ENCODE measurements around the gene SYNPO2.

The SYNPO2 gene

DNA sequence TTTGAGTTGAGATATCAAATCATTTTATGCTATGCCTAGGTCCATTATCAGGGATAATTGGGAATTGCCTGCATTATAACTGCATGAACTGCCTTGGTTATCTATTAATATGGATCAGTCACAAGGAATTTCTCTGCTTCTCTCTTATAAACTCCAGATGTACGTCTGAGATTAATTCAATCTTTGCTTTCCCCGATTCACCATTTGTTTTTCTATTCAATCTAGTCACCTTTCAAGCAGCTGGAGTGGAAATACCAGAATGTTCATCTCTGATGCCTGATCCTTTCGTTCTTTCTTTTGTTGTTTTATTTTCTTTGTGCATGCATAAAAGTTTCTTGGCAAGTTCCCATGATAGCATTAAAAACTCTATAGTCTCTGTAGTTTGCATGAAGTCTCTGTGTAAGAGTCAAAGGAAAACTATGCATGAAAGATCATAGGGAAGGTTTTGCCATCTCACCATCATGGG is 22.6 kb downstream of the SYNPO2 start:
- no peaks in the 10 kb centered on the region for H3K27me3 ChIP-seq (ENCODE audit: insufficient read depth, low read length)
- H3K4me1 ChIP-seq (ENCODE audit: insufficient read depth, low read length), result no peaks in the 10 kb centered on the region
- no peak overlapping the region for H3K4me3 ChIP-seq (ENCODE audit: low read length)
- no peak overlapping the region for H3K9ac ChIP-seq (ENCODE audit: low read depth, low read length)
- no peak overlapping the region for H3K27ac ChIP-seq (ENCODE audit: low read length)
- H3K9me3 ChIP-seq (ENCODE audit: insufficient read depth, low read depth, low read length), result no peaks in the 10 kb centered on the region
- no peaks in the 10 kb centered on the region for H3K36me3 ChIP-seq (ENCODE audit: insufficient read depth, low read depth, low read length)

DNA sequence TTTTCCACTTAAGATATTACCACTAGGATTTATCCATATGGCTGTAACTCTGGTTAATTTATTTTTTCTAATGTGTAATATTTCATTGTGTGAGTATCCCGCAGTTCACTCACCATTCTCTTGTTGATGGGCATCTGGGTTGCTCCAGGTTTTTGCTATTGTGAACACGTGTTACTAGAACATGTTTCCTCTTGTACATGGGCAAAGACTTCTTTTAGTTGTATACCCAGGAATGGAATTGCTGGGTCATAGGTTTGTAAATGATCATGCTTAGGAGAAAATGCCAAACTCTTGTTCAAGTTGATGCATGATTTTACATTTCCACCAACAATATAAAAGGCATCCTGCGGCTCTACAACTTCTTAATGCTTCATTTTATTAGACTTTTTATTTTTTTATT is 26.8 kb downstream of the SYNPO2 start:
- H3K9ac ChIP-seq (ENCODE audit: low read depth, low read length), result no peak overlapping the region
- no peak overlapping the region for H3K27ac ChIP-seq (ENCODE audit: low read length)
- H3K4me1 ChIP-seq (ENCODE audit: insufficient read depth, low read length), result peaks cover 6% of the 10 kb centered on the region; the same call in 1 of the 2 replicates
- H3K9me3 ChIP-seq (ENCODE audit: insufficient read depth, low read depth, low read length), result no peaks in the 10 kb centered on the region
- H3K36me3 ChIP-seq (ENCODE audit: insufficient read depth, low read depth, low read length), result no peaks in the 10 kb centered on the region
- H3K4me3 ChIP-seq (ENCODE audit: low read length), result no peak overlapping the region
- H3K27me3 ChIP-seq (ENCODE audit: insufficient read depth, low read length), result no peaks in the 10 kb centered on the region

DNA sequence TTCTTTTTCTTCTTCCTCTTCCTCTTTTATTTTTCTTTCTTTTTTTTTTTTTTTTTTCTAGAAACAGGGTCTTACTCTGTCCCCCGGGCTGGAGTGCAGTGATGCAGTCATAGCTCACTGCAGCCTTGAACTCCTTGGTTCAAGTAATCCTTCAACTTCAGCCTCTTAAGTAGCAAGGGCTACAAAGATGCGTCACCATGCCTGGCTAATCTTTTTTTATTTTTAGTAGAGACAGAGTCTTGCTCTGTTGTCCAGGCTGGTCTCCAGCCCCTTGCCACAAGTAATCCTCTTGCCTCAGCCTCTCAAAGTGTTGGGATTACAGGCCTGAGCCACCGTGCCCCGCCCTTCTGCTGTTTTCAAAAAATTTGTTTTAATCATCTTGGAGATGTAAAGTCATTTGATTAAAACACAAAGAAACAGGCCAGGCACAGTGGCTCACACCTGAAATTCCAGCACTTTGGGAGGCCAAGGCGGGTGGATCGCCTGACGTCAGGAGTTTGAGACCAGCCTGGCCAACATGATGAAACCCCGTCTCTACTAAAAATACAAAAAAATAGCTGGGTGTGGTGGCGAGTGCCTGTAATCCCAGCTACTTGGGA is 28.1 kb downstream of the SYNPO2 start:
- H3K27me3 ChIP-seq (ENCODE audit: insufficient read depth, low read length), result no peaks in the 10 kb centered on the region
- H3K9ac ChIP-seq (ENCODE audit: low read depth, low read length), result no peak overlapping the region
- H3K36me3 ChIP-seq (ENCODE audit: insufficient read depth, low read depth, low read length), result no peaks in the 10 kb centered on the region
- H3K4me1 ChIP-seq (ENCODE audit: insufficient read depth, low read length), result peaks cover 6% of the 10 kb centered on the region; the same call in 1 of the 2 replicates
- H3K9me3 ChIP-seq (ENCODE audit: insufficient read depth, low read depth, low read length), result no peaks in the 10 kb centered on the region
- H3K4me3 ChIP-seq (ENCODE audit: low read length), result no peak overlapping the region
- H3K27ac ChIP-seq (ENCODE audit: low read length), result no peak overlapping the region

DNA sequence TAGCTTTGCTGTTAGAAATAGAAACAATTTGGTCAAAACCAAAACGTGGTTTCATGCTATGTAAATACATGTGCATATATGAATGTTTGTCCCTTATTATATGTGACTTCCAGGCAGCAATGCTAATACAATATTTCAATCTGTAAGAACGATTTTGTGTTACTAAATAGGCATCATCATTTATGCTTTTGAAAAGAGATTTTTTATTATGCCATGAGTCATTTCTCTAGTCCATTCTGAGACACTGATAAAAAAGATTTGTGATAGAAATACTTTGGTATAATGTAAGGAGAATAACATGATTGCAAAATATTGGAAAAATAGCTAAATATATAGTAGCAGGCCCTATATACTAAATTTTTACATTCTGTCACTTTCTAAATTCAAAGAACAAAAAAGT is 28.9 kb downstream of the SYNPO2 start:
- no peaks in the 10 kb centered on the region for H3K36me3 ChIP-seq (ENCODE audit: insufficient read depth, low read depth, low read length)
- no peaks in the 10 kb centered on the region for H3K27me3 ChIP-seq (ENCODE audit: insufficient read depth, low read length)
- H3K4me1 ChIP-seq (ENCODE audit: insufficient read depth, low read length), result peaks cover 6% of the 10 kb centered on the region; the same call in 1 of the 2 replicates
- no peak overlapping the region for H3K4me3 ChIP-seq (ENCODE audit: low read length)
- no peak overlapping the region for H3K27ac ChIP-seq (ENCODE audit: low read length)
- H3K9me3 ChIP-seq (ENCODE audit: insufficient read depth, low read depth, low read length), result no peaks in the 10 kb centered on the region
- H3K9ac ChIP-seq (ENCODE audit: low read depth, low read length), result no peak overlapping the region

DNA sequence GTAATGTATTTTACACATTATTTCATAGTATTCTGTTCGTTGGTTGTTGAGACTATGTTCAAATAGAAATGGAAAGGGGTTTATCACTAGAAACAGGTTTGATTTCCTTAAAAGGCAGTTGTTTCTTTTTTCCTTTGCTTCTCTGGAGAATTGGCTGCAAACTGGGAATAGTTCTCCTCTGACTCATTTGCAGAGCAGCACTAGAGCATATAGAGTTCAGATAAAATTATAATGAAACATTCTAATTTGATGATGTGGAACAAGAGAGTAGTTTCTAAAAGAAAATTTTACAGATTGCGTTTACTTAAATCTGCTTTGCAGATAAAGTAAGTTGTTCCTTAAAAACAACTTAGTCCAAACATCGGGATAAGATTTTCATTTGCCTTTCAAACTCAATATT is 29.7 kb downstream of the SYNPO2 start:
- Histone ChIP-seq H3K36me3 (ENCODE audit: insufficient read depth, low read depth, low read length) (no peaks in the 10 kb centered on the region), H3K9ac (ENCODE audit: low read depth, low read length) (peak overlapping the region; percentile 22; the same call in 1 of the 2 replicates), H3K4me3 (ENCODE audit: low read length) (no peak overlapping the region), H3K27me3 (ENCODE audit: insufficient read depth, low read length) (no peaks in the 10 kb centered on the region), H3K27ac (ENCODE audit: low read length) (no peak overlapping the region), H3K4me1 (ENCODE audit: insufficient read depth, low read length) (peaks cover 6% of the 10 kb centered on the region; the same call in 1 of the 2 replicates), H3K9me3 (ENCODE audit: insufficient read depth, low read depth, low read length) (no peaks in the 10 kb centered on the region)

DNA sequence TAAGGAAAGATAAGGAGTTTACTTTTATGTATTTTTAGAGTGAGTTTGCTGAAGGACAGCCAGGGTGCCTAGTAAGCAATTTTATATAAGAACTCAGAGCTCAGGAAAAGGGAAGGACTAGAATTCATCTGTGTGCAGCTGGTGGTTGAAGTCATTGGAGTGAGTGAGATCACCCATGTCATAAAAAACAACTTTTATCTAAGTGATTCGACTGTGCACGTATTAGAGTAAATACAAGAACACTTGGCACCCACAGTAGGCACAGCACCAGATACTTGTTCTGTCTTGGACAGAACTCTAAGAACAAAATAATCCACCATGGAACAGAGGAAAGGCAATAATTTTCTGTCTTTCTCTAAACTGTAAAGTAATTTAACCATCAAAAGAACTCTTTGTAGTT is 31.6 kb downstream of the SYNPO2 start:
- Histone ChIP-seq H3K9ac (ENCODE audit: low read depth, low read length) (no peak overlapping the region), H3K36me3 (ENCODE audit: insufficient read depth, low read depth, low read length) (no peaks in the 10 kb centered on the region), H3K4me1 (ENCODE audit: insufficient read depth, low read length) (peaks cover 9% of the 10 kb centered on the region), H3K9me3 (ENCODE audit: insufficient read depth, low read depth, low read length) (no peaks in the 10 kb centered on the region), H3K4me3 (ENCODE audit: low read length) (no peak overlapping the region), H3K27ac (ENCODE audit: low read length) (no peak overlapping the region), H3K27me3 (ENCODE audit: insufficient read depth, low read length) (no peaks in the 10 kb centered on the region)

DNA sequence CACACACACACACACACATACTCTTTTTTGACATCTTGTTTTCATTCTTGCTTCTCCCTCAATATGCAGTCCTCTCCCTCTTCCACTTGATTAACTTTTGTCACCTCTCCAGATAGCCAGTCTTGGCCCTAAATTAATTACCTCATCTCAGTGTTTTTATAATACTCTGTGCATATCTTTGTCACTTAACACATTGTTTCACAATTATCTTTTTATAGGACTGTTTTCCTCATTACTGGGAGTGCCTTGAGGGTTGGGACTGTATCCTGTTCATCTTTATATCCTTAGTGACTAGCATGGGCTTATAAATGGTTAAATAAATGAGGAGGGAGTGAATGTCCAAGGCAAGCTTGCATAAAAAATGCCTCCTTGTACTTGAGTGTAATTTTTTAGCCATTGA is 33.1 kb downstream of the SYNPO2 start:
- Histone ChIP-seq H3K4me1 (ENCODE audit: insufficient read depth, low read length) (peaks cover 9% of the 10 kb centered on the region), H3K9ac (ENCODE audit: low read depth, low read length) (no peak overlapping the region), H3K9me3 (ENCODE audit: insufficient read depth, low read depth, low read length) (no peaks in the 10 kb centered on the region), H3K4me3 (ENCODE audit: low read length) (no peak overlapping the region), H3K27me3 (ENCODE audit: insufficient read depth, low read length) (no peaks in the 10 kb centered on the region), H3K36me3 (ENCODE audit: insufficient read depth, low read depth, low read length) (no peaks in the 10 kb centered on the region), H3K27ac (ENCODE audit: low read length) (no peak overlapping the region)

DNA sequence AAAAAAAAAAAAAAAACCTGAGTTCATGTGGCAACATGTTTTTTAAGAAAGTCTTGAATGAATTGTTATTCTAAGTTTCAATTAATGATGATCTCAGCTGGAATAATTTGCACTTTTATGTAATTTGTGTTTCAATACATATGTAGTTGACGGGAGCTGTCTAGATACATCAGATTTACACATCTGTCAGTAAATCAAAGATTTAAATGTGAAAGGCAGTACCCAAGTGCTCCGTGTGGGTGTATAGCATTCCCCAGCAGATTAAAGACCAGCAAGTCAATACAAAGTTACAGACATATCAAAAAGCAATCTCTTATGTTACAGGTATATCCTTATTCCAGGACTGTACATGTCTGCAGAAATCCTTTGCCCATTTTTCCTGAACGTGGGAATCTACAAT is 35.2 kb downstream of the SYNPO2 start:
- no peaks in the 10 kb centered on the region for H3K27me3 ChIP-seq (ENCODE audit: insufficient read depth, low read length)
- H3K27ac ChIP-seq (ENCODE audit: low read length), result no peak overlapping the region
- H3K36me3 ChIP-seq (ENCODE audit: insufficient read depth, low read depth, low read length), result no peaks in the 10 kb centered on the region
- no peaks in the 10 kb centered on the region for H3K9me3 ChIP-seq (ENCODE audit: insufficient read depth, low read depth, low read length)
- H3K4me3 ChIP-seq (ENCODE audit: low read length), result no peak overlapping the region
- no peak overlapping the region for H3K9ac ChIP-seq (ENCODE audit: low read depth, low read length)
- H3K4me1 ChIP-seq (ENCODE audit: insufficient read depth, low read length), result peaks cover 3% of the 10 kb centered on the region; the same call in 1 of the 2 replicates

DNA sequence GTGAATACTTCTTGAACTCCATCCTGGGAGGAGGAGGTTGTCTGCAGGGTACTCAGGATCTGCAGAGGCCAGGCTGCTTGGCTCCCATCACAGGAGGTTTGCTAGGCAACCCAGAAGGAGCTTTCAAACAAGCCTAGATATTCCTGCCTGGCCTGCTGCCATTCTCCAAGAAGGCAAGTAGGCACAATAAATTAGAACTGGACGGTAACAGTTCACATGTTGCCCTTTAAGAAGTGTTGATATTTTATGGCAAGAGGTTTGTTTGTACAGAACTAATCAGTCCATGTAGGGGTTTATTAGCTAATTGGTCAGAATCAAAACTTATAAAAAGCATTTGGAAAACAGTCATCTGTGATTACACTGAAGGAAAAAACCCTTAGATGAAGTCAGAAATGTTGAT is 39.3 kb downstream of the SYNPO2 start:
- Histone ChIP-seq H3K9ac (ENCODE audit: low read depth, low read length) (no peak overlapping the region), H3K9me3 (ENCODE audit: insufficient read depth, low read depth, low read length) (no peaks in the 10 kb centered on the region), H3K27ac (ENCODE audit: low read length) (no peak overlapping the region), H3K27me3 (ENCODE audit: insufficient read depth, low read length) (no peaks in the 10 kb centered on the region), H3K4me1 (ENCODE audit: insufficient read depth, low read length) (peaks cover 3% of the 10 kb centered on the region; the same call in 1 of the 2 replicates), H3K4me3 (ENCODE audit: low read length) (no peak overlapping the region), H3K36me3 (ENCODE audit: insufficient read depth, low read depth, low read length) (no peaks in the 10 kb centered on the region)

DNA sequence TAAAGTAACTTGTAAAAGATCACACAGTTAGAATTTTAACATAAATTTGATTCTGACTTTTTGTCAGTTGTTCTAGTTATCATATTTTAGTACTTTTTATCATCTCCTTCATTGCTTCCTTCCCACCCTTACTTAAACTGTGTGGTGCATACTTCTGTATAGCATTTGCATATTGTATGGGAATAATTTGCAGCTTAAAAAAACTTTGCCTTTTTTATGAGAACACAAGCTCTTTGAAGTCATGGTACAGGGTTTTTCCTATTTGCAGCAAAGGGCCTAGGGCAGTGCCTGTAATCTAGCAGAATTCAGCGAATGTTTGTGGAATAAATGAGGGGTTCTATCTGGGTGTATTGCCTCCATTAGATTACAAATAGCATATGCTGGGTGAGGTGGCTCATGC is 41.6 kb downstream of the SYNPO2 start:
- no peaks in the 10 kb centered on the region for H3K36me3 ChIP-seq (ENCODE audit: insufficient read depth, low read depth, low read length)
- no peaks in the 10 kb centered on the region for H3K27me3 ChIP-seq (ENCODE audit: insufficient read depth, low read length)
- H3K4me3 ChIP-seq (ENCODE audit: low read length), result no peak overlapping the region
- no peak overlapping the region for H3K9ac ChIP-seq (ENCODE audit: low read depth, low read length)
- no peaks in the 10 kb centered on the region for H3K4me1 ChIP-seq (ENCODE audit: insufficient read depth, low read length)
- H3K27ac ChIP-seq (ENCODE audit: low read length), result no peak overlapping the region
- no peaks in the 10 kb centered on the region for H3K9me3 ChIP-seq (ENCODE audit: insufficient read depth, low read depth, low read length)

DNA sequence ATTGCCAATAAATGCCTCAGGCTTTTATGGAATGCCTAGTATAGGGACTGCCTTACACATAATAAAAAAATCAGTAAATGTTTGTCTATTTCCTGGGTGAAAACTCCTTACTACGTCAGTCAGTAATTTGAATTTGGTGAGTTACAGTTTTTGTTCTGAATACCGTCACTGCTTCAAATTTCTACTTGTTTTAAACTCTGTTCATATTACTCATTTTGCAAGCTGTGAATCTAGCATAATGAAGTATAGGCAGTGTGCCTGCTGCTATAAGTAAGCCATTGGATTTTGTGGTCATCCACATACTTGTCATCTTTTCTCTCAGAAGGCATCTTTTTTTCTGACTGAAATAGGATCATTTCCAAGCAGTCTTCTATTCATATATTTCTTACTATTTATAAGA is 43.1 kb downstream of the SYNPO2 start:
- no peak overlapping the region for H3K4me3 ChIP-seq (ENCODE audit: low read length)
- H3K4me1 ChIP-seq (ENCODE audit: insufficient read depth, low read length), result no peaks in the 10 kb centered on the region
- no peaks in the 10 kb centered on the region for H3K9me3 ChIP-seq (ENCODE audit: insufficient read depth, low read depth, low read length)
- H3K9ac ChIP-seq (ENCODE audit: low read depth, low read length), result no peak overlapping the region
- no peaks in the 10 kb centered on the region for H3K36me3 ChIP-seq (ENCODE audit: insufficient read depth, low read depth, low read length)
- H3K27me3 ChIP-seq (ENCODE audit: insufficient read depth, low read length), result no peaks in the 10 kb centered on the region
- no peak overlapping the region for H3K27ac ChIP-seq (ENCODE audit: low read length)

DNA sequence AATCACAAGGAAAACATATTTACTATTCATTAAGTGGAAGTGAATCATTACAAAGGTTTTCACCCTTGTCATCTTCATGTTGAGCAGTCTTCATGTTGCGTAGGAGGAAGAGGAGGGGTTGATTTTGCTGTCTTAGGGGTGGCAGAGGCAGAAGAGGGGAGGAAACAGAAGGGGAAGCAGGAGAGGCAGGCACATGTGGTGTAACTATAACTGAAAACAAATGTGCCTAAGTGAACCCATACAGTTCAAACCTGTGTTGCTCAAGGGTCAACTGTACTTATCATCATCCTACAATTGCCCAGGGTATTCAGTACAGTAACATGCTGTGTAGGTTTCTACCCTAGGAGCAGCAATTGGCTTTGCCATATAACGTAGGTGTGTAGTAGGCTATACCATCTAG is 47.2 kb downstream of the SYNPO2 start:
- H3K27ac ChIP-seq (ENCODE audit: low read length), result no peak overlapping the region
- no peaks in the 10 kb centered on the region for H3K9me3 ChIP-seq (ENCODE audit: insufficient read depth, low read depth, low read length)
- no peak overlapping the region for H3K4me3 ChIP-seq (ENCODE audit: low read length)
- H3K36me3 ChIP-seq (ENCODE audit: insufficient read depth, low read depth, low read length), result no peaks in the 10 kb centered on the region
- no peak overlapping the region for H3K9ac ChIP-seq (ENCODE audit: low read depth, low read length)
- no peaks in the 10 kb centered on the region for H3K4me1 ChIP-seq (ENCODE audit: insufficient read depth, low read length)
- H3K27me3 ChIP-seq (ENCODE audit: insufficient read depth, low read length), result no peaks in the 10 kb centered on the region

All from iPS-20b (cell line).